H1 (cell line): ENCODE measurements around the gene RTN4RL2. TPM values are rescaled to one million over a fixed set of nuclear protein-coding genes. Genes with fewer than 3 reads are reported as not detected.

Source experiments
- BCL11A ChIP-seq, 2 experiments: IDR thresholded peaks; one replicate each; pipeline ENCODE4 v1.6.1; 2011; ENCODE audit warnings: low read depth in 2 of 2, low read length in 2 of 2, mild to moderate bottlenecking in 2 of 2
- CBX8 ChIP-seq: fragments of 300-800, 300-1000 bp; sonication (generic); IDR thresholded peaks from 2 replicates; pipeline ENCODE4 v1.7.1; 2016; ENCODE audit warnings: low read depth, low read length, borderline replicate concordance
- CEBPB ChIP-seq: IDR thresholded peaks from 2 replicates; pipeline ENCODE4 v1.6.1; 2012; ENCODE audit warnings: low read depth, low read length
- CHD2 ChIP-seq: IDR thresholded peaks from 2 replicates; pipeline ENCODE4 v1.6.1; 2012; ENCODE audit warnings: low read length, improper control_type of control experiment
- CREB1 ChIP-seq: IDR thresholded peaks from 2 replicates; pipeline ENCODE4 v1.6.1; 2012; ENCODE audit warnings: inconsistent platforms
- CTBP2 ChIP-seq: IDR thresholded peaks from 2 replicates; pipeline ENCODE4 v1.7.0; 2011; ENCODE audit warnings: borderline replicate concordance, mild to moderate bottlenecking, moderate library complexity, mixed read lengths, low read length; ENCODE audit not compliant: insufficient read depth, insufficient read length
- EGR1 ChIP-seq: IDR thresholded peaks from 2 replicates; pipeline ENCODE4 v1.6.1; 2011; ENCODE audit warnings: low read depth, low read length, borderline replicate concordance
- EP300 ChIP-seq, 2 experiments: IDR thresholded peaks; 1 replicate in 1 of 2; 2 replicates in 1 of 2; pipeline ENCODE4 v1.6.1; 2011 to 2012; ENCODE audit warnings: low read depth in 2 of 2, low read length in 2 of 2, mild to moderate bottlenecking in 2 of 2, borderline replicate concordance in 1 of 2, inconsistent platforms in 1 of 2, moderate library complexity in 1 of 2
- GABPA ChIP-seq: IDR thresholded peaks from 2 replicates; pipeline ENCODE4 v1.6.1; 2011; ENCODE audit warnings: mild to moderate bottlenecking, low read length, moderate library complexity, borderline replicate concordance; ENCODE audit not compliant: insufficient read depth
- JUN ChIP-seq: IDR thresholded peaks from 2 replicates; pipeline ENCODE4 v1.6.1; 2011; ENCODE audit warnings: low read depth, mild to moderate bottlenecking, improper control_type of control experiment, low read length
- KDM5A ChIP-seq: fragments of 200-600 bp; IDR thresholded peaks from 2 replicates; pipeline ENCODE4 v1.7.1; 2012; ENCODE audit warnings: mild to moderate bottlenecking, low read length, inconsistent platforms, mixed read lengths
- MAFK ChIP-seq: IDR thresholded peaks from 2 replicates; pipeline ENCODE4 v1.6.1; 2012; ENCODE audit warnings: low read depth, mild to moderate bottlenecking, improper control_type of control experiment, low read length
- NANOG ChIP-seq: IDR thresholded peaks from 2 replicates; pipeline ENCODE4 v1.6.1; 2011; ENCODE audit warnings: low read length, low read depth, mild to moderate bottlenecking, inconsistent platforms; ENCODE audit not compliant: insufficient read depth, poor library complexity, severe bottlenecking
- RBBP5 ChIP-seq: IDR thresholded peaks from 2 replicates; pipeline ENCODE4 v1.7.1; 2012; ENCODE audit warnings: low read depth, mild to moderate bottlenecking, inconsistent platforms, low read length, moderate library complexity, borderline replicate concordance
- RNF2 ChIP-seq: fragments of 200-900, 300-1000 bp; sonication (generic); IDR thresholded peaks from 2 replicates; pipeline ENCODE4 v1.7.1; 2016; ENCODE audit warnings: borderline replicate concordance, low read depth, mild to moderate bottlenecking, antibody characterized with exemption, low read length; ENCODE audit not compliant: poor library complexity, severe bottlenecking; ENCODE audit errors: missing control alignments
- SP2 ChIP-seq: IDR thresholded peaks from 2 replicates; pipeline ENCODE4 v1.6.1; 2012; ENCODE audit warnings: mild to moderate bottlenecking, low read length, inconsistent platforms
- SP4 ChIP-seq: IDR thresholded peaks from 2 replicates; pipeline ENCODE4 v1.6.1; 2012; ENCODE audit warnings: low read length, inconsistent platforms
- SRF ChIP-seq: IDR thresholded peaks from 2 replicates; pipeline ENCODE4 v1.6.1; 2011; ENCODE audit warnings: mild to moderate bottlenecking, low read depth, low read length, moderate library complexity
- SUZ12 ChIP-seq: fragments of 200-600 bp; sonication (generic); IDR thresholded peaks from 2 replicates; pipeline ENCODE4 v1.6.1; 2012; ENCODE audit warnings: mild to moderate bottlenecking, inconsistent platforms, low read length, moderate library complexity, mixed read lengths
- TAF1 ChIP-seq: IDR thresholded peaks from 2 replicates; pipeline ENCODE4 v1.6.1; 2011; ENCODE audit warnings: mild to moderate bottlenecking, low read depth, low read length
- TAF7 ChIP-seq: optimal IDR thresholded peaks from 2 replicates; pipeline ENCODE3; 2011; ENCODE audit warnings: low read depth, mild to moderate bottlenecking, inconsistent platforms, low read length, moderate library complexity, borderline replicate concordance
- USF2 ChIP-seq: IDR thresholded peaks from 2 replicates; pipeline ENCODE4 v1.6.1; 2011; ENCODE audit warnings: low read length, improper control_type of control experiment
- ZNF274 ChIP-seq: IDR thresholded peaks from 2 replicates; pipeline ENCODE4 v1.7.0; 2012; ENCODE audit warnings: low read length, borderline replicate concordance; ENCODE audit errors: extremely low read depth
- polyA plus RNA-seq, 7 experiments: library from polyadenylated mRNA; depleted of rRNA in 3 of 7; stranded (reverse) in 5 of 7; unstranded in 2 of 7; fragments of >200 nt in 5 of 7; fragments of 200-250 nt in 2 of 7; gene quantifications; 1 replicate in 5 of 7; 2 replicates in 1 of 7; 4 replicates in 1 of 7; pipeline versions ENCODE4 v1.2.1 to v1.2.3, GENCODE V29; 2011 to 2013; ENCODE audit warnings: missing spikeins in 2 of 7, mixed read lengths in 2 of 7
- total RNA-seq: library from RNA; stranded (reverse); fragmentation: NEBNext Ultra II Directional; extraction: Animal tissue kit (Norgen Biotek cat#: 25700); gene quantifications from 2 replicates; pipeline ENCODE4 v1.2.1, GENCODE V29; 2021

RTN4RL2 gene
- total and polyA plus RNA-seq, 2 of the 8 experiments (the other 6 are each of a cell fraction or from before 2014, with no cell fraction given) = 11.4 to 23.7 TPM

- TF ChIP-seq TAF1 (no peak), SP4 (peak; percentile 75; the same call in 1 of the 2 replicates), MAFK (no peak), NANOG (no peak), USF2 (0 out of 2 replicates have a peak, but pooled peaks have one; percentile 43), RBBP5 (no peak), JUN (no peak), SRF (no peak), CBX8 (no peak), CREB1 (0 out of 2 replicates have a peak, but pooled peaks have one; percentile 31), EGR1 (peak; percentile 58; the same call in 1 of the 2 replicates), BCL11A (IDR thresholded peaks at IDR 0.05; ENCODE audit: low read depth in 2 of 2, low read length in 2 of 2) (no peak), EP300 (IDR thresholded peaks at IDR 0.05; ENCODE audit: borderline replicate concordance in 1 of 2, low read depth in 2 of 2, low read length in 2 of 2) (peak in 1 of 2 experiments; percentile 60; a peak in 1 of 3 replicates), TAF7 (no peak), SP2 (no peak), CHD2 (no peak), KDM5A (no peak), ZNF274 (no peak), RNF2 (no peak), SUZ12 (no peak), CEBPB (no peak), CTBP2 (no peak), GABPA (no peak)
Measured at GRCh38 chr11:57482782-57483561, 22.6 kb downstream of the RTN4RL2 start (continued).
